ENCODE results near the gene MTHFSD. TPM values are rescaled to one million over a fixed set of nuclear protein-coding genes. Genes with fewer than 3 reads are reported as not detected.

MTHFSD gene
- 10 to 100 TPM in 2 of 4 donors, 1 to 10 TPM in 2; 7.6 to 22.2 (median 14.5) TPM for polyA plus RNA-seq
- long read RNA-seq, donor 1 = 0 reads
- long read RNA-seq, donor 2, partial matches to known transcripts = 0 of 3 reads
- long read RNA-seq, donor 2, other reads (novel, unspliced or antisense) = 0 of 3 reads
- long read RNA-seq, donor 3, transcript MTHFSD-219 (1 exons, 3,623 nt) = major isoform, 13 of 14 reads
- long read RNA-seq, donor 3, partial matches to known transcripts = 0 of 14 reads
- long read RNA-seq, donor 3, other reads (novel, unspliced or antisense) = 0 of 14 reads
- long read RNA-seq, donor 4, partial matches to known transcripts = 0 of 1 reads
- long read RNA-seq, donor 4, other reads (novel, unspliced or antisense) = 0 of 1 reads
- long read RNA-seq, donor 5, transcript MTHFSD-219 (1 exons, 3,623 nt) = major isoform, 8 of 8 reads
- long read RNA-seq, donor 5, partial matches to known transcripts = 0 of 8 reads
- long read RNA-seq, donor 5, other reads (novel, unspliced or antisense) = 0 of 8 reads
- long read RNA-seq, donor 6, transcript MTHFSD-219 (1 exons, 3,623 nt) = major isoform, 9 of 11 reads
- long read RNA-seq, donor 6, partial matches to known transcripts = 0 of 11 reads
- long read RNA-seq, donor 6, other reads (novel, unspliced or antisense) = 0 of 11 reads
- long read RNA-seq, donor 7, transcript MTHFSD-219 (1 exons, 3,623 nt) = major isoform, 15 of 19 reads
- long read RNA-seq, donor 7, partial matches to known transcripts = 0 of 19 reads
- long read RNA-seq, donor 7, other reads (novel, unspliced or antisense) = 0 of 19 reads
- long read RNA-seq, donor 8, partial matches to known transcripts = 0 of 2 reads
- long read RNA-seq, donor 8, other reads (novel, unspliced or antisense) = 0 of 2 reads
- long read RNA-seq, donor 9, partial matches to known transcripts = 0 of 2 reads
- long read RNA-seq, donor 9, other reads (novel, unspliced or antisense) = 0 of 2 reads
- long read RNA-seq, donor 10, transcript MTHFSD-219 (1 exons, 3,623 nt) = major isoform, 14 of 15 reads
- long read RNA-seq, donor 10, partial matches to known transcripts = 0 of 15 reads
- long read RNA-seq, donor 10, other reads (novel, unspliced or antisense) = 0 of 15 reads

GRCh38 chr16:86554917-86555703 lies at the start of gene MTHFSD:
Gene MTHFSD, minus strand, starts transcription at chr16:86555235. Its CDS starts 51 bp downstream, at chr16:86555184.
- Histone ChIP-seq H3K9me3 (ENCODE audit: control insufficient read depth in 2 of 2, insufficient read depth in 1 of 2, low read depth in 1 of 2, low read length in 1 of 2) (no peaks in the 10 kb centered on the region), H3K27ac (ENCODE audit: low read depth in 1 of 3, low read length in 2 of 3) (peak within 1 kb of the TSS; percentile 34 to 92 (median 52)), H3K36me3 (ENCODE audit: control insufficient read depth in 3 of 3, insufficient read depth in 2 of 3, low read depth in 1 of 3, low read length in 3 of 3) (peaks cover 0 to 15% (median 0%) of the 10 kb centered on the region in 3 donors), H3K4me1 (ENCODE audit: control insufficient read depth in 3 of 3, insufficient read depth in 2 of 3, low read depth in 1 of 3, low read length in 2 of 3) (peaks cover 0 to 10% (median 6%) of the 10 kb centered on the region in 3 donors), H3K4me3 (ENCODE audit: low read depth in 1 of 3, low read length in 3 of 3) (peak within 1 kb of the TSS; percentile 72 to 92 (median 92)), H3K27me3 (ENCODE audit: control insufficient read depth in 3 of 3, insufficient read depth in 3 of 3, low read length in 3 of 3) (no peaks in the 10 kb centered on the region)
- 3 to 5% (median 5%) methylated on average over 66 to 70 of the region's 70 CpGs for whole genome bisulfite sequencing, 3 donors
- no peak for FAIRE-seq
- DNase-seq = peak; percentile 89 to 97

- Histone ChIP-seq H3K4me1 (ENCODE audit: control insufficient read depth in 3 of 3, insufficient read depth in 2 of 3, low read depth in 1 of 3, low read length in 2 of 3) (no peaks in the 10 kb centered on the region), H3K27me3 (ENCODE audit: control insufficient read depth in 3 of 3, insufficient read depth in 3 of 3, low read length in 3 of 3) (no peaks in the 10 kb centered on the region), H3K4me3 (ENCODE audit: low read depth in 1 of 3, low read length in 3 of 3) (peak overlapping the region in 1 of 3 donors; percentile 29), H3K36me3 (ENCODE audit: control insufficient read depth in 3 of 3, insufficient read depth in 2 of 3, low read depth in 1 of 3, low read length in 3 of 3) (no peaks in the 10 kb centered on the region), H3K27ac (ENCODE audit: low read depth in 1 of 3, low read length in 2 of 3) (no peak overlapping the region), H3K9me3 (ENCODE audit: control insufficient read depth in 2 of 2, insufficient read depth in 1 of 2, low read depth in 1 of 2, low read length in 1 of 2) (peaks cover 0 to 3% of the 10 kb centered on the region in 2 donors)
- DNase-seq = peak in 1 of 2 donors; percentile 37
- WGBS, 3 donors = 39 to 54% (median 39%) methylated on average over 16 of the region's 16 CpGs
- FAIRE-seq = no peak
These were observed 49.6 kb upstream of the MTHFSD start for GRCh38 chr16:86604436-86605193.

- H3K4me3 ChIP-seq (ENCODE audit: low read depth in 1 of 3, low read length in 3 of 3) = no peak overlapping the region
- no peaks in the 10 kb centered on the region for H3K36me3 ChIP-seq (ENCODE audit: control insufficient read depth in 3 of 3, insufficient read depth in 2 of 3, low read depth in 1 of 3, low read length in 3 of 3)
- H3K27ac ChIP-seq (ENCODE audit: low read depth in 1 of 3, low read length in 2 of 3) = no peak overlapping the region
- no peaks in the 10 kb centered on the region for H3K4me1 ChIP-seq (ENCODE audit: control insufficient read depth in 3 of 3, insufficient read depth in 2 of 3, low read depth in 1 of 3, low read length in 2 of 3)
- no peak for FAIRE-seq
- DNase-seq = no peak
- H3K27me3 ChIP-seq (ENCODE audit: control insufficient read depth in 3 of 3, insufficient read depth in 3 of 3, low read length in 3 of 3) = peaks cover 0 to 10% (median 0%) of the 10 kb centered on the region in 3 donors
- peaks cover 0 to 3% of the 10 kb centered on the region in 2 donors for H3K9me3 ChIP-seq (ENCODE audit: control insufficient read depth in 2 of 2, insufficient read depth in 1 of 2, low read depth in 1 of 2, low read length in 1 of 2)
- 45 to 73% (median 61%) methylated on average over 4 of the region's 4 CpGs for WGBS, 3 donors
These were observed 47.5 kb upstream of the MTHFSD start for GRCh38 chr16:86602521-86602920.

GRCh38 chr16:86601356-86601755 lies 46.3 kb upstream of the MTHFSD start:
- no peak for FAIRE-seq
- no peaks in the 10 kb centered on the region for H3K36me3 ChIP-seq (ENCODE audit: control insufficient read depth in 3 of 3, insufficient read depth in 2 of 3, low read depth in 1 of 3, low read length in 3 of 3)
- 66 to 79% (median 69%) methylated on average over 2 of the region's 2 CpGs for WGBS, 3 donors
- H3K4me3 ChIP-seq (ENCODE audit: low read depth in 1 of 3, low read length in 3 of 3) = no peak overlapping the region
- no peaks in the 10 kb centered on the region for H3K4me1 ChIP-seq (ENCODE audit: control insufficient read depth in 3 of 3, insufficient read depth in 2 of 3, low read depth in 1 of 3, low read length in 2 of 3)
- H3K27me3 ChIP-seq (ENCODE audit: control insufficient read depth in 3 of 3, insufficient read depth in 3 of 3, low read length in 3 of 3) = peaks cover 0 to 15% (median 0%) of the 10 kb centered on the region in 3 donors
- DNase-seq = no peak
- peaks cover 0 to 3% of the 10 kb centered on the region in 2 donors for H3K9me3 ChIP-seq (ENCODE audit: control insufficient read depth in 2 of 2, insufficient read depth in 1 of 2, low read depth in 1 of 2, low read length in 1 of 2)
- no peak overlapping the region for H3K27ac ChIP-seq (ENCODE audit: low read depth in 1 of 3, low read length in 2 of 3)

GRCh38 chr16:86598607-86599565 lies 43.9 kb upstream of the MTHFSD start:
- Histone ChIP-seq H3K27me3 (ENCODE audit: control insufficient read depth in 3 of 3, insufficient read depth in 3 of 3, low read length in 3 of 3) (peaks cover 0 to 34% (median 8%) of the 10 kb centered on the region in 3 donors), H3K9me3 (ENCODE audit: control insufficient read depth in 2 of 2, insufficient read depth in 1 of 2, low read depth in 1 of 2, low read length in 1 of 2) (no peaks in the 10 kb centered on the region), H3K27ac (ENCODE audit: low read depth in 1 of 3, low read length in 2 of 3) (no peak overlapping the region), H3K4me3 (ENCODE audit: low read depth in 1 of 3, low read length in 3 of 3) (no peak overlapping the region), H3K4me1 (ENCODE audit: control insufficient read depth in 3 of 3, insufficient read depth in 2 of 3, low read depth in 1 of 3, low read length in 2 of 3) (no peaks in the 10 kb centered on the region), H3K36me3 (ENCODE audit: control insufficient read depth in 3 of 3, insufficient read depth in 2 of 3, low read depth in 1 of 3, low read length in 3 of 3) (no peaks in the 10 kb centered on the region)
- no peak for DNase-seq
- 60 to 66% (median 64%) methylated on average over 22 of the region's 22 CpGs for WGBS, 3 donors
- no peak for FAIRE-seq

GRCh38 chr16:86597880-86598606 lies 43.0 kb upstream of the MTHFSD start:
- H3K27ac ChIP-seq (ENCODE audit: low read depth in 1 of 3, low read length in 2 of 3) = no peak overlapping the region
- FAIRE-seq (no peak), DNase-seq (no peak)
- H3K27me3 ChIP-seq (ENCODE audit: control insufficient read depth in 3 of 3, insufficient read depth in 3 of 3, low read length in 3 of 3) = peaks cover 0 to 42% (median 8%) of the 10 kb centered on the region in 3 donors
- H3K4me3 ChIP-seq (ENCODE audit: low read depth in 1 of 3, low read length in 3 of 3) = no peak overlapping the region
- no peaks in the 10 kb centered on the region for H3K36me3 ChIP-seq (ENCODE audit: control insufficient read depth in 3 of 3, insufficient read depth in 2 of 3, low read depth in 1 of 3, low read length in 3 of 3)
- H3K9me3 ChIP-seq (ENCODE audit: control insufficient read depth in 2 of 2, insufficient read depth in 1 of 2, low read depth in 1 of 2, low read length in 1 of 2) = no peaks in the 10 kb centered on the region
- H3K4me1 ChIP-seq (ENCODE audit: control insufficient read depth in 3 of 3, insufficient read depth in 2 of 3, low read depth in 1 of 3, low read length in 2 of 3) = no peaks in the 10 kb centered on the region
- 59 to 61% (median 61%) methylated on average over 7 of the region's 7 CpGs for WGBS, 3 donors
